ENCODE measurements around the gene DOCK1. TPM values are rescaled to one million over a fixed set of nuclear protein-coding genes. Genes with fewer than 3 reads are reported as not detected.

Gene DOCK1
- polyA plus RNA-seq, 1 donor: 29.5 TPM

- Histone ChIP-seq H3K9me3 (ENCODE audit: control insufficient read depth, low read depth, low read length) (no peaks in the 10 kb centered on the region), H3K27me3 (ENCODE audit: control insufficient read depth, insufficient read depth, low read length) (no peaks in the 10 kb centered on the region), H3K4me1 (ENCODE audit: control insufficient read depth, insufficient read depth, low read length) (no peaks in the 10 kb centered on the region), H3K27ac (ENCODE audit: low read length) (no peak overlapping the region), H3K4me3 (ENCODE audit: low read length) (no peak overlapping the region), H3K36me3 (ENCODE audit: control insufficient read depth, insufficient read depth, low read length) (peaks cover 57% of the 10 kb centered on the region)
- no CpG with 5 or more reads among the region's 2 CpGs for WGBS (ENCODE audit: insufficient coverage, low lambda C conversion rate)
- DNase-seq: no peak
Observed at GRCh38 chr10:127071126-127071525, 165.9 kb downstream of the DOCK1 start.

DNA sequence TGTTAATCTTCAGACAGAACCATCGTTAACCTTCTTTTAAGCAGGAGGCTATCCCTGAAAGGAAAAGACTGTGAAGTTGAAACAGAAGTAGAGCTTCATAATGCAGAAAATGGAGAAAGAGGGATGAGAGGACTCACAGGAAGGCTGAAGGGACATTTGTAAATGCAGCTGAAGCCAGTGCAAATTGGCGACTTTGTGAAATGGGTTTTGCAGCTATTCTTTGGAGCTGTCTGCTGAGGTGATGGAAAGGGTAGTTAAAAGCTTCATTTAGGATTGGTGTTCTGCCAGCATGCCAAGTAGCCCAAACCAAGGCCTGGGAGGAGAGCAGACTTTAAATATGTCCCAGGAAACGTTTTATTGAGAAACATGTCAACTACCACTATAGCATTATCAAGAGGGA, 168.4 kb downstream of the DOCK1 start:
- H3K4me1 ChIP-seq (ENCODE audit: control insufficient read depth, insufficient read depth, low read length): no peaks in the 10 kb centered on the region
- H3K9me3 ChIP-seq (ENCODE audit: control insufficient read depth, low read depth, low read length): no peaks in the 10 kb centered on the region
- no peaks in the 10 kb centered on the region for H3K27me3 ChIP-seq (ENCODE audit: control insufficient read depth, insufficient read depth, low read length)
- no peak for DNase-seq
- no peak overlapping the region for H3K27ac ChIP-seq (ENCODE audit: low read length)
- 90% methylated on average over 2 of the region's 3 CpGs for WGBS (ENCODE audit: insufficient coverage, low lambda C conversion rate)
- H3K4me3 ChIP-seq (ENCODE audit: low read length): no peak overlapping the region
- peaks cover 44% of the 10 kb centered on the region for H3K36me3 ChIP-seq (ENCODE audit: control insufficient read depth, insufficient read depth, low read length)

DNA sequence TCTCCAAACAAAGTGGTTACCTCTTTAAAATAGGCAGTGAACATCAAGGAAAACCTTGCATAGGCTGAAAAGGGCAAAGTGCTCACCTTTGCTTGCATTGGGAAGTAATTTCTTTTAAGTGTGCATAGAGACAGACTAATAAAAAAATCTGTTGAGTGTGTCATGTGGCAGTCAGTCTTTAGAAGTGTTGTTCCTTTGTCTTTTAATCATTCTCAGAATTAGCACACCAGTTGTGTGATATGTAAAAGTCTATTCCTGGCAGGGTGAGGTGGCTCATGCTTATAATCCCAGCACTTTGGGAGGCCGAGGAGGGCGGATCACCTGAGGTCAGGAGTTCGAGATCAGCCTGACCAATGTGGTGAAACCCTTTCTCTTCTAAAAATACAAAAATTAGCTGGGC, 174.2 kb downstream of the DOCK1 start:
- H3K27ac ChIP-seq (ENCODE audit: low read length): no peak overlapping the region
- peak in 1 of 2 donors; percentile 55 for DNase-seq
- 100% methylated on average over 1 of the region's 3 CpGs for WGBS (ENCODE audit: insufficient coverage, low lambda C conversion rate)
- peaks cover 23% of the 10 kb centered on the region for H3K36me3 ChIP-seq (ENCODE audit: control insufficient read depth, insufficient read depth, low read length)
- no peak overlapping the region for H3K4me3 ChIP-seq (ENCODE audit: low read length)
- no peaks in the 10 kb centered on the region for H3K4me1 ChIP-seq (ENCODE audit: control insufficient read depth, insufficient read depth, low read length)
- no peaks in the 10 kb centered on the region for H3K27me3 ChIP-seq (ENCODE audit: control insufficient read depth, insufficient read depth, low read length)
- no peaks in the 10 kb centered on the region for H3K9me3 ChIP-seq (ENCODE audit: control insufficient read depth, low read depth, low read length)

GRCh38 chr10:127080317-127080716, 175.1 kb downstream of the DOCK1 start:
- peaks cover 29% of the 10 kb centered on the region for H3K36me3 ChIP-seq (ENCODE audit: control insufficient read depth, insufficient read depth, low read length)
- no peak for DNase-seq
- no peak overlapping the region for H3K4me3 ChIP-seq (ENCODE audit: low read length)
- no peaks in the 10 kb centered on the region for H3K27me3 ChIP-seq (ENCODE audit: control insufficient read depth, insufficient read depth, low read length)
- no peak overlapping the region for H3K27ac ChIP-seq (ENCODE audit: low read length)
- no peaks in the 10 kb centered on the region for H3K4me1 ChIP-seq (ENCODE audit: control insufficient read depth, insufficient read depth, low read length)
- no CpG with 5 or more reads among the region's 4 CpGs for WGBS (ENCODE audit: insufficient coverage, low lambda C conversion rate)
- H3K9me3 ChIP-seq (ENCODE audit: control insufficient read depth, low read depth, low read length): no peaks in the 10 kb centered on the region

DNA sequence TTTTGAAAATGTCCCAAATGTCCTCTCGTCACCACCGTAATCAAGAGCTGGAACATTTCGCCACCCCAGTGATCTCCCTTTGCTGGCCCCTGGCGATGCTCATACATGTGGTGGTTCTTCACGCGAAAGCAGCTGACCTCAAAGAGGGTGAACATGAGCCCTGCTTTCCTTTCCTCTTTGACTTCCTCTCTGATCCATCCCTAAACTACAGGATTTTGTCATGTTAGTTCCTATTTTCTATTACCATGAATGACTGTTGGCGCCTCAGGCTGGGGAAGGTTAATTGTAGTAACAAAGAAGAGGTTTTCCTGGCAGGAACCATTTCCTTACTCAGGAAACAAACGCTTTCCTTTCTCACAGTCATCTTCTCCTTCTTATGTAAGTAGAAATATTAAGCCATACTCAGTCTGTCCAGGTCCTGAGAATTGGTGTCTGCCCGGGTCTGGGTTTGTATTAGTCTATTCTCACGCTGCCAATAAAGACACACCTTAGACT, 176.7 kb downstream of the DOCK1 start:
- H3K9me3 ChIP-seq (ENCODE audit: control insufficient read depth, low read depth, low read length): no peaks in the 10 kb centered on the region
- H3K4me3 ChIP-seq (ENCODE audit: low read length): no peak overlapping the region
- H3K36me3 ChIP-seq (ENCODE audit: control insufficient read depth, insufficient read depth, low read length): peaks cover 20% of the 10 kb centered on the region
- H3K4me1 ChIP-seq (ENCODE audit: control insufficient read depth, insufficient read depth, low read length): no peaks in the 10 kb centered on the region
- no peak for DNase-seq
- no peak overlapping the region for H3K27ac ChIP-seq (ENCODE audit: low read length)
- no peaks in the 10 kb centered on the region for H3K27me3 ChIP-seq (ENCODE audit: control insufficient read depth, insufficient read depth, low read length)
- 100% methylated on average over 1 of the region's 10 CpGs for WGBS (ENCODE audit: insufficient coverage, low lambda C conversion rate)

DNA sequence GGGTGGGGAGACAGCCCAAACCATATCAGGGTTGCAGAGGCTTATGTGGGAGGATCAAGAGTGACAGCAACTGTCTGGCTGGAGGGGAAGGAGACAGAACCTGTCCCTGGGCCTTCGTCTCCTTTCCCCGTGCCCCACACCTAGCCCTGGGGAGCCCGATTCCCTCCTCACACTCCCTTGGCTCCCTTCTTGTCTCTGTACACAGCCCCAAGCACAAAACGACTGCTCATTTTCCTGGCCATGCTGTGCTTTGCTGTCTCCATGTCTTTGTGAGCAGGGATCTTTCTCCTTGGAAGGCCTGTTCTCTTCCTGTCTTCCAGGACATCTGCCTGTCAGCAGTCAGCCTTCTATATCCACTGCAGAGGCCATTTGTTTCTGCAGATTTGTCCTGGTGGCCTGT, 177.4 kb downstream of the DOCK1 start:
- no peak for DNase-seq
- no peaks in the 10 kb centered on the region for H3K4me1 ChIP-seq (ENCODE audit: control insufficient read depth, insufficient read depth, low read length)
- no peaks in the 10 kb centered on the region for H3K9me3 ChIP-seq (ENCODE audit: control insufficient read depth, low read depth, low read length)
- WGBS (ENCODE audit: insufficient coverage, low lambda C conversion rate): 93% methylated on average over 3 of the region's 4 CpGs
- H3K4me3 ChIP-seq (ENCODE audit: low read length): no peak overlapping the region
- no peaks in the 10 kb centered on the region for H3K27me3 ChIP-seq (ENCODE audit: control insufficient read depth, insufficient read depth, low read length)
- peaks cover 20% of the 10 kb centered on the region for H3K36me3 ChIP-seq (ENCODE audit: control insufficient read depth, insufficient read depth, low read length)
- H3K27ac ChIP-seq (ENCODE audit: low read length): no peak overlapping the region

DNA sequence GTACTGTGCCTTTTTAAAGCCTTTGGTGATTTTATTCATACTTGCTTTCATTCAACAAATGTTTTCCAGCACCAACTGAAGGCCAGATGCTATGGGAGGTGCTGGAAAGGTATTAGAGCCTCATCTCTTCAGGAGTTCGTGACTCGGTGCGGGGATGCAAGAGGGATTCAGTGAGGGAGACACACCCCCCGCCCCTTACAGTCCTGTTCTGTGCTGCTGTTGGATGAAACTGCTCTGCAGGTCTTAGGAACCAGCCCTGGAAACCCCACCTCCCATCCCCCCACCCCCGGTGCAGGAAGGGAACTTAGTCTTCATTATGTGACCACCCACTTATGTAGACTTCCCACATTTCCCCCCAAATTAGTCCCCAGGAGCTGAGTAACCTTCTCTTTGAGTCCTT, 180.7 kb downstream of the DOCK1 start:
- peaks cover 15% of the 10 kb centered on the region for H3K36me3 ChIP-seq (ENCODE audit: control insufficient read depth, insufficient read depth, low read length)
- no peak overlapping the region for H3K27ac ChIP-seq (ENCODE audit: low read length)
- no peak for DNase-seq
- no peaks in the 10 kb centered on the region for H3K27me3 ChIP-seq (ENCODE audit: control insufficient read depth, insufficient read depth, low read length)
- no CpG with 5 or more reads among the region's 5 CpGs for WGBS (ENCODE audit: insufficient coverage, low lambda C conversion rate)
- H3K4me3 ChIP-seq (ENCODE audit: low read length): no peak overlapping the region
- H3K9me3 ChIP-seq (ENCODE audit: control insufficient read depth, low read depth, low read length): no peaks in the 10 kb centered on the region
- no peaks in the 10 kb centered on the region for H3K4me1 ChIP-seq (ENCODE audit: control insufficient read depth, insufficient read depth, low read length)

DNA sequence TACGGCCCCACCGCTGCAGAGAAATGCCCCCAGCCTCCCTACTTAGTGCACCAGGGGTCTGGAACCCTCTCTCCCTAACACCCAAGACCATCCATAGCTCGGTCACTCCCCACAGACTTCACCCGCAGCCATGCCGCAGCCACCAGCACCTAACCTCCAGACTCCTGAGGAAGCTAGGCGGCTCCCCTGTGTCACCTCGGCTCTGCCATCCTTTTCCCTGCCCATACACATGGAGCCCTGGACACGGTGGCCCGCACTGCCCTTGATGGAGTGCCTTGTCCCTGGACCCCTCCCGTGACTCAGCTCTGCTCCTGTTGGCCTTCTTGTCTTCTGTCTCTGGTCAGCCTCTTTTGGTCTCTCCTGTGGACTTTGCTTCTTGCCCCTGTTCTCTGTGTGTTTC, 183.7 kb downstream of the DOCK1 start:
- Histone ChIP-seq H3K27ac (ENCODE audit: low read length) (no peak overlapping the region), H3K9me3 (ENCODE audit: control insufficient read depth, low read depth, low read length) (no peaks in the 10 kb centered on the region), H3K4me3 (ENCODE audit: low read length) (no peak overlapping the region), H3K4me1 (ENCODE audit: control insufficient read depth, insufficient read depth, low read length) (peaks cover 4% of the 10 kb centered on the region), H3K36me3 (ENCODE audit: control insufficient read depth, insufficient read depth, low read length) (peaks cover 9% of the 10 kb centered on the region), H3K27me3 (ENCODE audit: control insufficient read depth, insufficient read depth, low read length) (no peaks in the 10 kb centered on the region)
- no peak for DNase-seq
- WGBS (ENCODE audit: insufficient coverage, low lambda C conversion rate): no CpG with 5 or more reads among the region's 10 CpGs

DNA sequence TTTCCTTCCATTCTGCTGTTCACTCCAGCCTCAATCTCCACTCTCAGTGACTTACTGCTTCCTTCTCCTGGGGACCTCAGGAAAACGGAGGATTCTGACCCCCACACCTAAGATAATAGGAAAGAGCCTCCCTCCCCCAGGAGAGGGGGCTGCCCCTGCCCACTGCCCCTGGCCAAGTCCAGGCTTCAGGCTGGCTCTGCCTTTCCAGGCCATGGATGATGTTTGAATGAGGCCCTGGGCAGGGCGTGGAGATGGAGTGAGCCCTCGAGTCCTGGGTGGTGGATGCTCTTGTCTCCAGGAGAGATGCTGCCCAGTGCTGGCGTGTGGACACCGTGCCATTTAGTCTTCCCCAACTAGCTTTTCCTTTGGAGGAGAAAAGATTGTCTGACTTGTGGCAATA, 184.2 kb downstream of the DOCK1 start:
- H3K27me3 ChIP-seq (ENCODE audit: control insufficient read depth, insufficient read depth, low read length): no peaks in the 10 kb centered on the region
- no CpG with 5 or more reads among the region's 5 CpGs for WGBS (ENCODE audit: insufficient coverage, low lambda C conversion rate)
- peaks cover 9% of the 10 kb centered on the region for H3K36me3 ChIP-seq (ENCODE audit: control insufficient read depth, insufficient read depth, low read length)
- peaks cover 4% of the 10 kb centered on the region for H3K4me1 ChIP-seq (ENCODE audit: control insufficient read depth, insufficient read depth, low read length)
- H3K9me3 ChIP-seq (ENCODE audit: control insufficient read depth, low read depth, low read length): no peaks in the 10 kb centered on the region
- DNase-seq: peak in 1 of 2 donors; percentile 8
- no peak overlapping the region for H3K27ac ChIP-seq (ENCODE audit: low read length)
- H3K4me3 ChIP-seq (ENCODE audit: low read length): no peak overlapping the region

GRCh38 chr10:127090138-127090537, 184.9 kb downstream of the DOCK1 start:
- H3K27ac ChIP-seq (ENCODE audit: low read length): no peak overlapping the region
- DNase-seq: peak; percentile 77 to 93
- no CpG with 5 or more reads among the region's 8 CpGs for WGBS (ENCODE audit: insufficient coverage, low lambda C conversion rate)

GRCh38 chr10:127091354-127091753, 186.1 kb downstream of the DOCK1 start:
- no peak overlapping the region for H3K4me3 ChIP-seq (ENCODE audit: low read length)
- DNase-seq: peak; percentile 43 to 77
- no peaks in the 10 kb centered on the region for H3K27me3 ChIP-seq (ENCODE audit: control insufficient read depth, insufficient read depth, low read length)
- H3K9me3 ChIP-seq (ENCODE audit: control insufficient read depth, low read depth, low read length): no peaks in the 10 kb centered on the region
- H3K4me1 ChIP-seq (ENCODE audit: control insufficient read depth, insufficient read depth, low read length): peaks cover 4% of the 10 kb centered on the region
- H3K36me3 ChIP-seq (ENCODE audit: control insufficient read depth, insufficient read depth, low read length): peaks cover 2% of the 10 kb centered on the region
- H3K27ac ChIP-seq (ENCODE audit: low read length): no peak overlapping the region
- WGBS (ENCODE audit: insufficient coverage, low lambda C conversion rate): no CpG with 5 or more reads among the region's 7 CpGs

More at GRCh38 chr10:127090138-127090537, 184.9 kb downstream of the DOCK1 start:
- peaks cover 4% of the 10 kb centered on the region for H3K4me1 ChIP-seq (ENCODE audit: control insufficient read depth, insufficient read depth, low read length)
- no peak overlapping the region for H3K4me3 ChIP-seq (ENCODE audit: low read length)
- no peaks in the 10 kb centered on the region for H3K27me3 ChIP-seq (ENCODE audit: control insufficient read depth, insufficient read depth, low read length)
- H3K36me3 ChIP-seq (ENCODE audit: control insufficient read depth, insufficient read depth, low read length): peaks cover 4% of the 10 kb centered on the region
- no peaks in the 10 kb centered on the region for H3K9me3 ChIP-seq (ENCODE audit: control insufficient read depth, low read depth, low read length)
